Effector memory CD4-positive, alpha-beta T cell (primary cell): Measurements from ENCODE around the gene UBL3.

Experiments
- DNase-seq, 3 donors: peaks; one replicate each; pipeline ENCODE4 v3.0.0-alpha.2; 2020
- H3K27ac ChIP-seq: 2 replicates; pipeline ENCODE4 v1.7.0; 2013; ENCODE audit warnings: mild to moderate bottlenecking, low read length, moderate library complexity; ENCODE audit not compliant: insufficient read depth, poor library complexity, severe bottlenecking
- H3K27me3 ChIP-seq: replicated peaks from 2 replicates; pipeline ENCODE4 v1.7.0; 2013; ENCODE audit warnings: mild to moderate bottlenecking, low read length; ENCODE audit not compliant: insufficient read depth, control insufficient read depth, poor library complexity, severe bottlenecking
- H3K36me3 ChIP-seq: 2 replicates; pipeline ENCODE4 v1.7.0; 2013; ENCODE audit warnings: mild to moderate bottlenecking, low read length, moderate library complexity; ENCODE audit not compliant: control insufficient read depth, insufficient read depth
- H3K4me1 ChIP-seq: 2 replicates; pipeline ENCODE4 v1.7.0; 2013; ENCODE audit warnings: low read length, mild to moderate bottlenecking; ENCODE audit not compliant: control insufficient read depth, insufficient read depth, poor library complexity, severe bottlenecking
- H3K4me3 ChIP-seq: 2 replicates; pipeline ENCODE4 v1.7.0; 2013; ENCODE audit warnings: low read length, low read depth, mild to moderate bottlenecking; ENCODE audit not compliant: insufficient read depth, poor library complexity, severe bottlenecking
- H3K9me3 ChIP-seq: 2 replicates; pipeline ENCODE4 v1.7.0; 2013; ENCODE audit warnings: mild to moderate bottlenecking, low read length, moderate library complexity; ENCODE audit not compliant: control insufficient read depth

Gene UBL3

DNA sequence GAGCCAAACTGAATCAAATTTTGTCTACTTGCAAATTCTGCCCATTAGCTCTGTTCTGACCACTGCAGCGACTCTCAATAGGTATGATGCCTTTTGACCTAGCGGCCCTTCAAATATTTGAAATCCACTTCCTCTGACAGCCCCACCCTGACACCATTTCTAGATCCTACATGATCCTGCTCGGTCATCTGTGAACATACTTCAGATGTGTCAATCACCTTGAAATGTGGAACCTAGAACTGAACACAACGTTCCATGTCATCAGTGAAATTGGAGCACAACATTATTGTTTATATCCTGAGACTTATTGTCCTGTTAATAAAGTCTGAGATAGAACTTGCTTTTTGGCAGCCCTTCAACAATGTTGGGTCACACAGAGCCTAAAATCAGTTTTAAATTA lies 98.2 kb downstream of the UBL3 start:
- H3K36me3 ChIP-seq: no peaks in the 10 kb centered on the region
- DNase-seq: no peak
- no peak overlapping the region for H3K27ac ChIP-seq
- H3K4me1 ChIP-seq: no peaks in the 10 kb centered on the region
- H3K9me3 ChIP-seq: no peaks in the 10 kb centered on the region
- H3K27me3 ChIP-seq: no peaks in the 10 kb centered on the region
- no peak overlapping the region for H3K4me3 ChIP-seq

DNA sequence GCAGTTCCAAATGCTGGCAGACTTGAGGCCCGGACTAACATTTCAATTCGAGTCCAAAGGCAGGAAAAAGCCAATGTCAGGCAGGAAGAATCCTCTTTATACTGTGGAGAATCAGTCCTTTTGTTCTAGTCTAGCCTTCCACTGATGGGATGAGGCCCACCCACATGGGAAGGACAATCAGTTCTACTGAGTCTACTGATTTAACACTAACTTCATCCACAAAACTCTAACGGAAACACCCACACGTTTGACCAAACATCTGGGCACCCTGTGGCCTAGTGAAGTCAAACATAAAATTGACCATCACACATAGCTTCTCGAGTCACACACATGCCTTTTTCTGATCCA lies 100.3 kb downstream of the UBL3 start:
- H3K27me3 ChIP-seq: no peaks in the 10 kb centered on the region
- no peak overlapping the region for H3K4me3 ChIP-seq
- no peaks in the 10 kb centered on the region for H3K4me1 ChIP-seq
- H3K27ac ChIP-seq: no peak overlapping the region
- H3K36me3 ChIP-seq: no peaks in the 10 kb centered on the region
- no peaks in the 10 kb centered on the region for H3K9me3 ChIP-seq
- no peak for DNase-seq

DNA sequence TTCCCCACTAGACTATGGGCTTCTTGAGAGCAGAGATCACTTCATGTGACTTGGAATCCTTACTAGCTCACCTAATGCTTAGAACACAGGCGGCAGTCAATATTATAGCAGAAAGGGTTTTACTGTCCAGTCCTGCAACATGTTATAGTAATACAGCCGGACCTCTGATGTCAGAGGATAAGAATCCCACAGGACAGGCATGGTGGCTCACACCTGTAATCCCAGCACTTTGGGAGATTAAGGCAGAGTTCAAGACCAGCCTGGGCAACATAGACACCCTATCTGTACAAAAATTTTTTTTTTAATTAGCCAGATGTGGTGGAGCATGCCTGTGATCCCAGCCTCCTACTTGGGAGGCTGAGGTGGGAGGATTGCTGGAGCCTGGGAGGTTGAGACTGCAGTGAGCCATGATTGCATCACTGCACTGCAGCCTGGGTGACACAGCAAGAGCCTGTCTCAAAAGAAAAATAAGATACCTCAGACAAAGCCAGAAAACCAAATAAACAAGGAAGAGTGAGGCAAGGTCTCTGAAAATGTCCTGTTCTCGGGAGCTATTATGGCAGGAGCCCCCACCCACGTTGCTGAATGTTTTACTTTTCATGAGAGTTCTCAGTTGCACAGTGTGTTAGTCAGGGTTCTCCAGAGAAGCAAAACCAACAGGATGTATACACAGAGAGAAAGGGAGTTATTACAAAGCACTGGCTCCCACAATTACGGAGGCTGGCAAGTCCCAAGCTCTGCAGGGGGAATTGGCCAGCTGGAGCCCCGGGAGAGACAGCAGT lies 100.8 kb downstream of the UBL3 start:
- H3K27ac ChIP-seq: no peak overlapping the region
- H3K36me3 ChIP-seq: no peaks in the 10 kb centered on the region
- H3K27me3 ChIP-seq: no peaks in the 10 kb centered on the region
- H3K9me3 ChIP-seq: no peaks in the 10 kb centered on the region
- no peaks in the 10 kb centered on the region for H3K4me1 ChIP-seq
- H3K4me3 ChIP-seq: no peak overlapping the region
- DNase-seq: no peak

DNA sequence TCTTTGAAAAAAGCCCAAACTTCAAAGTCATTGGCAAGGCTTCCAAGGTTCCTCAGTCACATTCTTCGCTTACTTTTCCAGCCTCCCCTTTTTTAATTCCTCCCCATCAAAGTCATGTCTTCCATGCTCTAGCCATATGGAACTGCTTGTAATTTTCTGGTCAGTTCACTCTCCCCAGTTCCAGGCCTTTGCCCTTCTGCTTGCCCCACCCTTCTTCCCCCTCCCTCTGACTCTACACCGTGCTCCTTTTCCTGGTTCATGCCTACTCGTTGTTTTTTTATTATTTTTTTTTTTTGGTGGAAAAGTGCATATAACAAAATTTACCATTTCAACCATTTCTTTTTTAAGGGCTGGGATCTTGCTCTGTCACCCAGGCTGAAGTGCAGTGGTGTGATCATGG lies 102.3 kb downstream of the UBL3 start:
- Histone ChIP-seq H3K27ac (no peak overlapping the region), H3K36me3 (no peaks in the 10 kb centered on the region), H3K4me3 (no peak overlapping the region), H3K9me3 (no peaks in the 10 kb centered on the region), H3K4me1 (no peaks in the 10 kb centered on the region), H3K27me3 (no peaks in the 10 kb centered on the region)
- no peak for DNase-seq

DNA sequence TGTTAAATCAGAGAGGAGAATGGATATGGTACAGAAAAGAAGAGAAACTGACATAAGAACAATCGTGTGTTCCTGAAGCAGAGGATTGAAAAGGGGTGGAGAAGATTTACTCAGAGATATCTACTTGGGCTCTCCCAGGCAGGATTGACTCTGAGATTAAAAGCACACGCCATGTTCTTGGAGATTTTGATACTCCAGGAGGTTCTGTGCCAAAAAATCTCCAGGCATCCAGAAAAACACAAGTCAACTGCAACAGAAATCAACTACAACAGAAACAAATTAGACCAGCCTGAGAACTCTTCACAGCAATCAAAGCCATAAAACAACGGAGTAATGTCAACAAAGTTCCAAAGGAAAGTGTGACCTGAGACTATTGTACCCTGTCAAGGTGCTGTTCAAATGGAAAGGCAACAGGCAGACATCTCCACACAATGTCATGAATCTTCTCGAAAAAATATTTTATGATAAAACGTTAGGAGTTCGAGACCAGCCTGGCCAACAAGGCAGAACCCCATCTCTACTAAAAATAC lies 104.2 kb downstream of the UBL3 start:
- no peaks in the 10 kb centered on the region for H3K9me3 ChIP-seq

DNA sequence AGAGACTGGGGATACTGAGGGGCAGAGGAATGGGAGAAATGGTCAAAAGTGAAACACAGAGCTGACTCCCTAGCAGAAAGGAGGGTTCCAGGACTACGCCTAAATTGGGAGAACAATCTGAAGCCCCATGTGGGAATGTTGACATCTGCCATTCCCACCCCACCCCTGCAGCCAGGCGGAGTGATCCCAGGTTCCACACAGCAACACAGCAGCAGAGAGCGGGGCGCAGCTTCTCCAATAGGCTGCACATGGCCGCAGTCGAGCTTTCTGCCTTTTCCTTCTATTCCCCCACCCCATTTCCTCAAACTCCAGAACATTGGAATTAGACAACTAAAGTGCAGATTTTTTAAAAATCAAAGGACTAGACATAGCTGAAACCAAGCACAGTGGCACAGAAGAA lies 104.7 kb downstream of the UBL3 start:
- H3K4me1 ChIP-seq: no peaks in the 10 kb centered on the region
- H3K27me3 ChIP-seq: no peaks in the 10 kb centered on the region
- H3K27ac ChIP-seq: no peak overlapping the region
- H3K36me3 ChIP-seq: no peaks in the 10 kb centered on the region
- no peak overlapping the region for H3K4me3 ChIP-seq
- H3K9me3 ChIP-seq: no peaks in the 10 kb centered on the region
- DNase-seq: no peak

More for the DNA sequence above, 104.2 kb downstream of the UBL3 start:
- Histone ChIP-seq H3K4me1 (no peaks in the 10 kb centered on the region), H3K27ac (no peak overlapping the region), H3K36me3 (no peaks in the 10 kb centered on the region), H3K27me3 (no peaks in the 10 kb centered on the region), H3K4me3 (no peak overlapping the region)
- no peak for DNase-seq

DNA sequence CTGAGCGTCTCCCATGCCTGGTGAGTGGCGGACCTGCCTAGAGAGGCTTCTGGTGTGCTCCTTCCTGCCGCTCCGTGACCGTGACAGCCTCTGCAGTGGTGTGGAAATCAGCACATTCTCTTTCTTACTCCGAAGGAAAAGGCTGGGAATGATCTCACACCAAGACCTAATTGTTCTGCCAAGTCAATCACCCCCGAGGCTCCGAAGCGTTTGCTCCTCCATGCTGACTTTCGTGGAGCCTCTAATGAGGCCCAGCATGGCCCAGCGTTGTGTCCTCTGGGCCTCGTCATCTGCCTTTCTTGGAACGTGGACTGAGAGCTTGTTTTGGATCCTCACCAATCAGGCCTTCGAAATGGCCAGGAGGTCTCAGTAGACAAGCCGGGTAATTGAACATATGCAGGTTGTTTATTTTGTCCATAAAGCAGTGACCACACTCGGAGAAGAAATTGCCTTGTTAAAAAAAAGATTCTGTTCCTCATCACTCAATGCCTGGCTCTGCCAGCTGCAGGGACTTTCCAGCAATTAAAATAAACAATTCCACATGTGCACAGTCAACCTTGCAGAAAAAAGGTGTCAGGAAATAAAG lies 107.1 kb downstream of the UBL3 start:
- Histone ChIP-seq H3K27ac (no peak overlapping the region), H3K36me3 (no peaks in the 10 kb centered on the region), H3K4me1 (no peaks in the 10 kb centered on the region), H3K9me3 (no peaks in the 10 kb centered on the region), H3K4me3 (no peak overlapping the region), H3K27me3 (no peaks in the 10 kb centered on the region)
- DNase-seq: no peak

DNA sequence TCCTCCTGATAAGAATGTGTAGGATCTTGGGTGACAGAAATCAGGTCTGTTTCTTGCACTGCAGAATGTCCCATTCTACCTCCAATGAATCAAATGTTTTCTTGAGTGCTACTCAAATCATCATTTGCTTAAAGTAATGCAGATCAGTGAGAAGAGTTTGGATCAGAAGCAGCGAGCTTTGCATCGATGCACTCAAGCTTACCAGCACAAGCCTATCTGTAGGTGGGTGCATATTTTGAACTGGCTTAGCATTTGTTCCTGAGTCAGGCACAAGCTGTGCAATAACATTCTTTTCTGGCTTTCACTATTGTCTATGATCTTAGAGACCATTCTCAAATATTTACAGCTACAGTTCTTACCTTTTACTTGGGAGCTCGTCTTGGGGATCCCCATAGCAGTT lies 109.5 kb downstream of the UBL3 start:
- H3K27me3 ChIP-seq: no peaks in the 10 kb centered on the region
- no peak overlapping the region for H3K27ac ChIP-seq
- DNase-seq: no peak
- H3K36me3 ChIP-seq: no peaks in the 10 kb centered on the region
- no peak overlapping the region for H3K4me3 ChIP-seq
- H3K4me1 ChIP-seq: no peaks in the 10 kb centered on the region
- no peaks in the 10 kb centered on the region for H3K9me3 ChIP-seq

DNA sequence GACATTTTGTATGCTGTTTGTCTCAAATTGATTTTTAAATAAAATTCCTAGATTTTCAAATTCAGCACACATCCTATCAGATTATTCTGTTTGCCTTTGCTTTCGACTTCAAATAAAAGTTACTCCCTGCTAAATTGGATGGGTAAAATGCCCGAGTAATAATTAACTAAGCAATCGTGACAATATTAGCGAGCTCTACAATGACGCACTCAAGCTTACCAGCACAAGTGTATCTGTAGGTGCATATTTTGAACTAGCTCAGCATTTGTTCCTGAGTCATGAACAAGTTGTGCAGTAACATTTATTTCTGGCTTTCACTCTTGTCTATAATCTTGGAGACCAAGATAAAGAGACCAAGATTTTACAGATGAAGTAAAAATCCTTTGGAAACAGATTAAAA lies 113.4 kb downstream of the UBL3 start:
- no peaks in the 10 kb centered on the region for H3K27me3 ChIP-seq
- no peak overlapping the region for H3K4me3 ChIP-seq
- no peaks in the 10 kb centered on the region for H3K36me3 ChIP-seq
- H3K9me3 ChIP-seq: no peaks in the 10 kb centered on the region
- no peaks in the 10 kb centered on the region for H3K4me1 ChIP-seq
- H3K27ac ChIP-seq: no peak overlapping the region
- DNase-seq: no peak

DNA sequence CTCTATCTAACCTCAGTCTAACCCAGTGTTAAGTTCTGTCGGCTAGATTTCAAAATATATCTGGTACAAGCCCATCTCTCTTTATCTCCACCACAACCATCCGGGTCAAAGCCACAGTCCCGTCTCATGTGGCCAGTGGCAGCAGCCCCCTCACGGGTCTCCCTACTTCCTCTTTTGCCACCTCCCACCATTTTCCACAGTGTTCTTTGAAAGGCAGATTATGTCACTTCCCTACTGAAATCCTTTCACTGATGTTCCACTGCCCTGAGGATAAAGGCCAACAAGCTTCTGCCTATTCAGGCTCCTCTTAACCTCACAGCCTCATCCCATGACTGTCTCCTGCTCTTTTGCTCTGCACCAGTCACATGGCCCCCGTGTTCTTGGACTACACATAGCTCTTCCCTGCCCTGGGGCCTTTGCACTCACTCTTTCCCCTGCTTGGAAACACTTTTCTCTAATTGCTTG lies 117.2 kb downstream of the UBL3 start:
- H3K27me3 ChIP-seq: no peaks in the 10 kb centered on the region

More for the DNA sequence above, 117.2 kb downstream of the UBL3 start:
- Histone ChIP-seq H3K4me1 (no peaks in the 10 kb centered on the region), H3K4me3 (no peak overlapping the region), H3K27ac (no peak overlapping the region), H3K36me3 (no peaks in the 10 kb centered on the region), H3K9me3 (no peaks in the 10 kb centered on the region)
- DNase-seq: no peak
